Uterus (tissue), 4 donors: Measurements from ENCODE around the gene ELK3. TPM values are rescaled to one million over a fixed set of nuclear protein-coding genes. Genes with fewer than 3 reads are reported as not detected.
A peak's percentile ranks its signal among the peaks of the same experiment; 100 is the strongest.

Experiments used
- DNase-seq, 2 donors: peaks; one replicate each; pipeline ENCODE4 v3.0.0-alpha.2; 2019 to 2020
- H3K27ac ChIP-seq, 2 donors: fragments of 200-600 bp; sonication (generic); 1 replicate in 1 of 2; 2 replicates in 1 of 2; pipeline ENCODE4 v1.5.1; 2016 to 2018
- H3K27me3 ChIP-seq, 2 donors: fragments of 200-600 bp; sonication (generic); one replicate each; pipeline ENCODE4 v1.5.1; 2018 to 2019; ENCODE audit warnings: control low read depth in 1 of 2
- H3K36me3 ChIP-seq, 2 donors: fragments of 200-600 bp; sonication (generic); one replicate each; pipeline ENCODE4 v1.5.1; 2019; ENCODE audit warnings: control low read depth in 1 of 2
- H3K4me1 ChIP-seq, 2 donors: fragments of 200-600 bp; sonication (generic); one replicate each; pipeline ENCODE4 v1.5.1; 2018 to 2019; ENCODE audit warnings: control low read depth in 1 of 2
- H3K4me3 ChIP-seq, 2 donors: fragments of 200-600 bp; sonication (generic); 1 replicate in 1 of 2; 2 replicates in 1 of 2; pipeline ENCODE4 v1.5.1; 2018 to 2019; ENCODE audit warnings: mild to moderate bottlenecking in 1 of 2
- H3K9me3 ChIP-seq, 2 donors: fragments of 200-600 bp; sonication (generic); one replicate each; pipeline ENCODE4 v1.5.1; 2019; ENCODE audit warnings: control low read depth in 1 of 2
- POLR2A ChIP-seq, 2 donors: fragments of 450-650 bp; IDR thresholded peaks; one replicate each; pipeline ENCODE4 v1.6.1; 2016; ENCODE audit warnings: antibody characterized with exemption in 2 of 2, mild to moderate bottlenecking in 1 of 2, moderate library complexity in 1 of 2
- intact Hi-C: fragments of 100-400 bp; cut with DNase I; formaldehyde crosslinking; loops from one replicate; pipeline ENCODE4 v1.15.1; 2023; ENCODE audit warnings: low total_unique reads
- total RNA-seq, 4 donors: library from RNA; depleted of rRNA in 3 of 4; stranded (reverse); fragments of >200 nt in 3 of 4; gene quantifications; one replicate each; pipeline versions ENCODE4 v1.1.0 to v1.2.4, GENCODE V29; 2014 to 2023
- TF ChIP-seq, protein P1 (sequence below), 4 experiments: fragments of 200-600 bp in 2 of 4; fragments of 450-650 bp in 2 of 4; sonication (generic) in 2 of 4; IDR thresholded peaks; one replicate each; pipeline ENCODE4 v1.5.1; 2016 to 2019; ENCODE audit warnings: antibody characterized with exemption in 4 of 4, mild to moderate bottlenecking in 2 of 4, moderate library complexity in 1 of 4
- donor health status: DM: yes; HTN: yes; CAD: no.

The ELK3 gene
- total RNA-seq, 4 donors from 2014 or later: 36.8 to 81.1 (median 44.9) TPM

GRCh38 chr12:96197503-96198272 is 3.5 kb downstream of the ELK3 start:
- TF ChIP-seq, protein P1, sequence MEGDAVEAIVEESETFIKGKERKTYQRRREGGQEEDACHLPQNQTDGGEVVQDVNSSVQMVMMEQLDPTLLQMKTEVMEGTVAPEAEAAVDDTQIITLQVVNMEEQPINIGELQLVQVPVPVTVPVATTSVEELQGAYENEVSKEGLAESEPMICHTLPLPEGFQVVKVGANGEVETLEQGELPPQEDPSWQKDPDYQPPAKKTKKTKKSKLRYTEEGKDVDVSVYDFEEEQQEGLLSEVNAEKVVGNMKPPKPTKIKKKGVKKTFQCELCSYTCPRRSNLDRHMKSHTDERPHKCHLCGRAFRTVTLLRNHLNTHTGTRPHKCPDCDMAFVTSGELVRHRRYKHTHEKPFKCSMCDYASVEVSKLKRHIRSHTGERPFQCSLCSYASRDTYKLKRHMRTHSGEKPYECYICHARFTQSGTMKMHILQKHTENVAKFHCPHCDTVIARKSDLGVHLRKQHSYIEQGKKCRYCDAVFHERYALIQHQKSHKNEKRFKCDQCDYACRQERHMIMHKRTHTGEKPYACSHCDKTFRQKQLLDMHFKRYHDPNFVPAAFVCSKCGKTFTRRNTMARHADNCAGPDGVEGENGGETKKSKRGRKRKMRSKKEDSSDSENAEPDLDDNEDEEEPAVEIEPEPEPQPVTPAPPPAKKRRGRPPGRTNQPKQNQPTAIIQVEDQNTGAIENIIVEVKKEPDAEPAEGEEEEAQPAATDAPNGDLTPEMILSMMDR (IDR thresholded peaks at IDR 0.05): no peak
- TF ChIP-seq POLR2A (IDR thresholded peaks at IDR 0.05): no peak
- Histone ChIP-seq H3K27me3 (no peaks in the 10 kb centered on the region), H3K9me3 (no peaks in the 10 kb centered on the region), H3K36me3 (peaks cover 0 to 2% of the 10 kb centered on the region in 2 donors), H3K27ac (peak overlapping the region; percentile 89 to 93), H3K4me3 (no peak overlapping the region), H3K4me1 (peaks cover 4 to 12% of the 10 kb centered on the region in 2 donors)
- DNase-seq: no peak
- intact Hi-C loops: no loop called here

DNA sequence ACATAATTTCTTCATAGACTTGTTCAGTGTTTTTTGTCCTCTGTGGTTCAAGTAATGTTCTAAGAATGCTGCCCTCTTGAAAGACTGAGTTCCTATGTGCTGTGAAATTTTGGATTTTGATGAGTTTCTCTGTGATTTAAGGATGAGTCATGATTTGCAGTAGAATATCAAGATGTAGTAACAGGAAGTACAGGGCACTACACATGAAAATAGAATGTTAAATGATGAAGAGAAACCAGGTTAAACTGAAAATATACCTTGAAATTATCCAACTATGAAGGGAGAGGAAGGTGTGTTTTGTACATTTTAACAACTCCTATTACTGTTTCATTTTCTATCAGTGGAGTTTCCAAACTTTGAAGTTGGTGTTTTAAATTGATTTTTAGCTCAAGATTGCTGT is 4.8 kb downstream of the ELK3 start:
- intact Hi-C loops: no loop called here
- TF ChIP-seq, protein P1 (IDR thresholded peaks at IDR 0.05): no peak
- no peak for TF ChIP-seq POLR2A (IDR thresholded peaks at IDR 0.05)
- peaks cover 0 to 2% of the 10 kb centered on the region in 2 donors for H3K36me3 ChIP-seq
- H3K4me1 ChIP-seq: peaks cover 4 to 12% of the 10 kb centered on the region in 2 donors
- no peaks in the 10 kb centered on the region for H3K27me3 ChIP-seq
- DNase-seq: no peak
- H3K9me3 ChIP-seq: no peaks in the 10 kb centered on the region
- H3K4me3 ChIP-seq: no peak overlapping the region
- peak overlapping the region; percentile 89 to 93 for H3K27ac ChIP-seq

DNA sequence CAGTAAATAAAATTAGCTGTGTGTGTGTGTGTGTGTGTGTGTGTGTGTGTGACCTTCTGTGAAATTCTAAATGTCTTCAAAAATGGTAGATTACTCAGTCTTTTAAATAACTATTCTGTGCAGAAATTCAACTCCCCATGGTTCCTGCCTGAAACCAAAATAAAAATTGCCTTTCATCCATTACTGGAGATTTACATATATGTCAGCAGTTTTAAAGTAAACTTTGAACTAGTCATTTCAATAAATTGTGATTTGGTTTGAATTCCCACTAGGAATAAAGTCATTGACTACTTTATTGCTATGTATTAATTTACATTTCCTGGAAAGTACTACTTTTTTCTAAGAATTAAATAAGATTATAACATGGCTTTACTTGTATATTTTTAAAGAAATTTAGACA is 5.3 kb downstream of the ELK3 start:
- Histone ChIP-seq H3K4me3 (no peak overlapping the region), H3K9me3 (no peaks in the 10 kb centered on the region), H3K4me1 (peaks cover 4 to 12% of the 10 kb centered on the region in 2 donors), H3K36me3 (peaks cover 0 to 2% of the 10 kb centered on the region in 2 donors), H3K27ac (peak overlapping the region; percentile 89 to 93), H3K27me3 (no peaks in the 10 kb centered on the region)
- intact Hi-C loops: no loop called here
- TF ChIP-seq, protein P1 (IDR thresholded peaks at IDR 0.05): no peak
- no peak for TF ChIP-seq POLR2A (IDR thresholded peaks at IDR 0.05)
- DNase-seq: no peak

DNA sequence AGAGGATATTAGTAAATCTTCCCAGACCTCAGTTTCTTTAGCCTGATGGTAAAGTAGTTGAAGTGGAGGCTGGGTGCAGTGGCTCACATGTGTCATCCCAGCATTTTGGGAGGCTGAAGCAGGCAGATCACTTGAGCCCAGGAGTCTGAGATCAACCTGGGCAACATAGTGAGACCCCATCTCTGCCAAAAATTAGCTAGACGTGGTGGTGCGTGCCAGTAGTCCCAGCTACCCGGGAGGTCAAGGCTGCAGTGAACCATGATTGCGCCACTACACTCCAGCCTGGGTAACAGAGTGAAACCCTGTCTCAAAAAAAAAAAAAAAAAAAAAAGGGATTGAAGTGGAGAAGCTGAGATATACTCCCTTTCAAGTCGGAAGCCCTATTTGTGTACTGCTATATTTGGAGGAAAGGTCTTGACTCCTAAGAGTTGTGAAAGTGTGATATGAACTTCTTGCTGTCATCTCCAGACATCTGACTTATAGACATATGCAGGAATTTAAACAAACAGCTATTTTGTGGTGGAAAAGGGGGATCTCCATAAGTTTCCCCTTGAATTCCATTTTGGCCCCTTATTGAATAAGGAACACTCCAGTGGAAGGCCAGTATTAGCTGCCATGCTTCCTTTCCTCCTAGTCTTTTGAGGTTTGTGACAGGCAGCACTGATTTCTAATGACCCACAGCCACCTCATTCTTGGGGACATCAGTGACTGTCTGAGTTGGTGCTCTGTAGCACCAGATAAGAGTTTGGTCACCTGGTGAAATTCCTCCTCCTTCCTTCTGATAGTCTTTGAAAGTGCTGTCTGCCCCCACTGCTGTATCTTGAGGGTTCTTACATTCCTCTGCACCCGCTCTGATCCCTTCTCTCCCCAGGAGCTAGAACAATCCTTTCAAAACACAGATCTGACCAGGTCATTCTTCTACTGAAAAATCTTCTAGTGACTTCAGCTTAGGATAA is 7.4 kb downstream of the ELK3 start:
- Histone ChIP-seq H3K27ac (no peak overlapping the region), H3K9me3 (no peaks in the 10 kb centered on the region), H3K4me3 (no peak overlapping the region), H3K4me1 (peaks cover 4 to 12% of the 10 kb centered on the region in 2 donors), H3K27me3 (no peaks in the 10 kb centered on the region), H3K36me3 (peaks cover 0 to 2% of the 10 kb centered on the region in 2 donors)
- TF ChIP-seq POLR2A (IDR thresholded peaks at IDR 0.05): no peak
- TF ChIP-seq, protein P1 (IDR thresholded peaks at IDR 0.05): no peak
- DNase-seq: no peak
- intact Hi-C loops: no loop called here
